HG03354 (cell line): ENCODE data around the gene HOXB4.

ENCODE experiments used
- ATAC-seq: cut with Tn5 transposase; IDR thresholded peaks from one replicate; pipeline ENCODE4 v1.9.1; 2021; ENCODE audit warnings: mild to moderate bottlenecking; ENCODE audit not compliant: unreplicated experiment, poor library complexity, severe bottlenecking

HOXB4 gene

GRCh38 chr17:48577946-48578615 lies at the start of gene HOXB4:
HOXB4 (minus strand) TSS chr17:48578350; CDS start chr17:48578319, 31 bp downstream.
- peak; percentile 49 for ATAC-seq

GRCh38 chr17:48627118-48627597 lies 49.0 kb upstream of the HOXB4 start:
- no peak for ATAC-seq

- ATAC-seq = no peak
Observed at GRCh38 chr17:48626245-48627117, 48.3 kb upstream of the HOXB4 start, which contains the start of gene HOXB9. HOXB9 (minus strand) TSS chr17:48626358; CDS start chr17:48626269, 89 bp downstream.

- ATAC-seq = no peak
Observed at GRCh38 chr17:48625495-48626244, 47.5 kb upstream of the HOXB4 start.

- no peak for ATAC-seq
Observed at GRCh38 chr17:48624544-48625494, 46.7 kb upstream of the HOXB4 start.

DNA sequence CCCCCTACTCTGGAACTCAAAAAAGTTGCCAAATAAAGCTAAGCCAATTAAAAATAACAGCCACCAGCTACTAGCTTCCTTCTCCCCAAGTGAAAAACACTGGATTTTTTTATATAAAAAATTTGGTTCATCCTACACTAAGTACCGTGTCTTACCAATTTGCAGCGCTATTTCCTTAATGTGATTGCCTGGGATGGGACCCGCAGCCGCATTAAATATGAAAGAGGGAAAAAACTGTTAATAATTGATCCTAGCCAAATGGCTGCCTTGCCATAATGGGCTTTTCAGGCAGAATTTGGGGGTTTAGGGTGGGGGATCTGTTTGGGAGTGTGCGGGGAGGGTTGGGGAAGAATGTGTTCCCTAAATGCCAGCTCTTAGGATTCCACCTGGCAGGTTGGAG lies 46.0 kb upstream of the HOXB4 start:
- no peak for ATAC-seq

- no peak for ATAC-seq
Observed at GRCh38 chr17:48623583-48623982, 45.4 kb upstream of the HOXB4 start.

DNA sequence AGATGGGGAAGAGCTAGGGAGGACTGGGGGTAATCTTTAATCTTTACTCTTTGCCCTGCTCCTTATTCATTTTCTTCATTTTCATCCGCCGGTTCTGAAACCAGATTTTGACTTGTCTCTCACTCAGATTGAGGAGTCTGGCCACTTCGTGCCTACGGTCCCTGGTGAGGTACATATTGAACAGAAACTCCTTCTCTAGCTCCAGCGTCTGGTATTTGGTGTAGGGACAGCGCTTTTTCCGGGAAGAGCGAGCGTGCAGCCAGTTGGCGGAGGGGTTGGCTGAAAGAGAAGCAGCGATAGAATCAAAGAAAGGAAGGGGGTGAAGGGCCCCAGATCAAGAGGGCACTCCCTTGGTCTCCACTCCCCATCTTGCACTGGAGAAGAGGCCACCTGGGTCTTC lies 44.7 kb upstream of the HOXB4 start:
- no peak for ATAC-seq

DNA sequence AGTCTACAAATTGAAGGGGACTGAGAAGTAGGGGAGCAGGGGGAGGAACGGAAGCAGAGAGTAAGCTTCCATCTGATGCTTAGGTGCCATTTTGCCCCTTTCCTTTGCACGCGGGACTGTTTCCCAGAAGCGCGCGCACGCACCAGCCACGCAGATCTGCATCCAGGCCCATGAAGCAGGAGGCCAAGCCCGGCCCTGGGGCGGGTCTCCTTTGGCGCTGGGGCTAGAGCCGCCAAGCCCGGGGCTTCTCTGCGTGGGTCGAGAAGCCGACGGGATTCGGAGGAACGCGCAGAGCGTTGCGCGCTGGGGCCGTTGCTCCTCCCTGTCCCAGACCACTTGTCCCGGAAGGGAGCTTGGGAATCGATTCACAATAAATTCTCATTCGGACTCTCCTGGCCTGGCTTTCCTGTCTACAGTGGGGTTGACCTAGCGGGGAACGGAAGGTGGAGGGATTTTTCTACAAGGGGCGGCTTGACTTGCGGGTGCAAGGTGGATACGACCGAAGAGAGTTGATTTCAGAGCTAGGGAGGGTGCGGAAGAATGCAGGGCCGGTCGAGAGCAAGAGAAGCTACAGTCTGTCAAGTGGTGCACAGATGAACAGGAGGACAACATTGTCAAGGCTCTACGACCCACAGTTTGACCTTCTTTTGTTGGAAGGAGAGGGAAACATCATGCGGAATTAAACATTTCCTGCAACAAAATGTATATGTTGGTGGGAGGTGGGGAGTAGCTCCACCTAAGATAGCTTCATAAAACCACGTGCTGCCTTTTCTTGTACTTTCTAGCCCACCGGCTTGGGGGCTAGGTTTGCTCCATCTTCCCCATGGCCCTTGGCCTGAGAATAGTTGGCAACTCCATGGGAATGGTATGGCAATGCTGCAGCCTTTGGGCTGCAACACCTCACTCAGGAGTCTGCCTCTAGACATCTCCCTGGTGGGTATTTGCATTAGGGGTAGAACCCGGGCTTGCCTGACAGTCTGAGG lies 43.6 kb upstream of the HOXB4 start:
- no peak for ATAC-seq

DNA sequence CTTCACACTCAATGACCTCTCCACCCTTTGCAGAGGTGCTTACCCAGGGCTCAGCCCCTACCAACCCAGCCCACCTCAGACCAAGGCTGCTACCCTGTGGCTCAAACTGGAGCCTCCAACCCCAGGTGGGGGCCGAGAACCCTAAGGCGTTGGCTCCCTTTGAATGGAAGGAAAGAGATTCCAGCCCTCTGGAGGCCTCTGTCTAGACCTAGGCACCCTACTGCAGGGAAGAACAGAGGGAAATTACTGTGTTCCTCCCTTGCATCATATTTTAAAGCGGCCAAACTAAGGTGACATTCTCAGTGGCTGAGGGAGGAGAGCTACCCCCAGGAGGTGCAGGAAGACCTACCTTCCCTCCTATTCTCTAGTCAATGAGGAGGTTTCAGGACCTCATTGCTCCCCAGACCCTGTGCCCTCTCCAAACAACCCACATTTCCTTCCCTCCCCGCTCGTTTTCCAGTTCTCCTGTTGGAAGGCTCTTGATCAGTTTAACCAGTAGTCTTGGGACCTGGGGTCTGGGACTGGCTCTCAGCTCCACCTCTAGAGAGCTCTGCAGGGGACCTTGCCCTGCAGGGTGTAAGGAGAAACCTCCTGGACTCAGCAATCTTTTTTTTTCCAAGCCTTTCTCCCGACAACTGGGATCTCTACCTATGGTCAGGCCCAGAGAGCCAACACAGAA lies 42.5 kb upstream of the HOXB4 start:
- ATAC-seq = no peak

- ATAC-seq = no peak
Observed at GRCh38 chr17:48619826-48620449, 41.8 kb upstream of the HOXB4 start.

DNA sequence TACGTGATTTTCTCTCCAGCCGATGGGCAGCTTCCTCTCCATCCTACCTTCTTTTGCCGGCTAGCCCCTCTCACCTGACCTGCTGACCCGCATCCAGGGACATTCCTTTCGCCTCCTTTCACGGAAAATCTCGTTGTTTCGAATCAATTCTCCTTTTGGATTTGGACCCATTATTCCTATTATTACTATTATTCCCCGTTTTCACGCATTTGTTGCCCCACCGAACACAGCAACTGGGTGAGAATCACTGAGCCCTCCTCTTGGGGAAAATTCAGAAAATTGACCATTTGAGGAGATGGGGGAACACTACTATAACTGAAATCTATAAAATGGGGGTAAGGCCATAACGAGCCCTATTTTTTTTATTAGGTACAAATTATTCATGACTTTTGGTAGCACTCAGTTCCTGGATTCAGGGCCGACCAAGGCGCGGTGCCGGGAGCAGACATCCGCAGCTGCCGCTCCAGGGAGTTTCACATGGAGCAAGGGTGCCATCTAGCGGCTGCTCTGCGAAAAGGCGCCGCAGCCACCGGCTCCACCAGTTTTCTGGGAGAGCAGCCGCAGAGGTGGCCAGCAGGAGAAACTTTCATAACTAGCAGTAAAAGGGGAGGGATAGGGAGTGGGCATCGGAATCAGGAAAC lies 40.2 kb upstream of the HOXB4 start:
- ATAC-seq = peak; percentile 49

- no peak for ATAC-seq
Observed at GRCh38 chr17:48617471-48618255, 39.5 kb upstream of the HOXB4 start.

- ATAC-seq = no peak
Observed at GRCh38 chr17:48616717-48617470, 38.7 kb upstream of the HOXB4 start.
